HFFc6 (cell line): ENCODE results near the gene FAM174C. TPM values are rescaled to one million over a fixed set of nuclear protein-coding genes. Genes with fewer than 3 reads are reported as not detected.

Source experiments
- DNase-seq: peaks from one replicate; pipeline ENCODE4 v3.0.0-alpha.2; 2018
- H3K27ac Mint-ChIP-seq: 2 replicates; pipeline ENCODE4 v1.8.0; 2020; ENCODE audit warnings: mild to moderate bottlenecking, mixed read lengths
- H3K27me3 Mint-ChIP-seq: 2 replicates; pipeline ENCODE4 v1.8.0; 2021; ENCODE audit warnings: mild to moderate bottlenecking, moderate library complexity, mixed read lengths; ENCODE audit not compliant: insufficient read depth
- H3K36me3 Mint-ChIP-seq: 2 replicates; pipeline ENCODE4 v1.8.0; 2021; ENCODE audit warnings: low read depth, mixed read lengths
- H3K4me1 Mint-ChIP-seq: 2 replicates; pipeline ENCODE4 v1.8.0; 2020; ENCODE audit warnings: low read depth, mixed read lengths
- H3K4me3 Mint-ChIP-seq: 2 replicates; pipeline ENCODE4 v1.8.0; 2020; ENCODE audit warnings: mild to moderate bottlenecking, moderate library complexity, mixed read lengths
- H3K9me3 Mint-ChIP-seq: 2 replicates; pipeline ENCODE4 v1.8.0; 2020; ENCODE audit warnings: mild to moderate bottlenecking, mixed read lengths
- CTCF ChIP-seq: fragments of 200-600 bp; sonication (generic); IDR thresholded peaks from 2 replicates; pipeline ENCODE4 v1.5.0; 2021; ENCODE audit warnings: antibody characterized with exemption, mild to moderate bottlenecking
- long read RNA-seq: library from polyadenylated mRNA; unstranded; transcript quantifications from one replicate; pipeline ENCODE4 v2.0.0, GENCODE V29; 2019
- total RNA-seq, 6 experiments: library from RNA; stranded (reverse); fragmentation: NEBNext Ultra II Directional; extraction: Animal tissue kit (Norgen Biotek cat#: 25700); gene quantifications; 2 replicates in 1 of 6; 3 replicates in 5 of 6; pipeline ENCODE4 v1.2.3, GENCODE V29; 2021

The FAM174C gene
- 10 to 100 TPM; 54.2 to 77.6 (median 63.8) TPM for total RNA-seq
- long read RNA-seq, transcript C19orf24-202 (3 exons, 668 nt), result minor isoform, 8 of 107 reads
- long read RNA-seq, transcript C19orf24-201 (3 exons, 983 nt), result major isoform, 93 of 107 reads
- long read RNA-seq, partial matches to known transcripts, result 2 of 107 reads
- long read RNA-seq, other reads (novel, unspliced or antisense), result 1 of 107 reads

GRCh38 chr19:1275260-1275975 lies at the start of gene FAM174C:
FAM174C (plus strand) TSS chr19:1275530; CDS start chr19:1275550, 20 bp downstream.
- peak; percentile 20; the same call in 1 of the 2 replicates for TF ChIP-seq CTCF
- DNase-seq, result peak; percentile 96
- Mint-ChIP-seq H3K4me1 (peaks cover 48% of the 10 kb centered on the region), H3K9me3 (no peaks in the 10 kb centered on the region), H3K36me3 (peaks cover 44% of the 10 kb centered on the region), H3K27me3 (peaks cover 12% of the 10 kb centered on the region), H3K27ac (peak within 1 kb of the TSS; percentile 83), H3K4me3 (peak within 1 kb of the TSS; percentile 79)

DNA sequence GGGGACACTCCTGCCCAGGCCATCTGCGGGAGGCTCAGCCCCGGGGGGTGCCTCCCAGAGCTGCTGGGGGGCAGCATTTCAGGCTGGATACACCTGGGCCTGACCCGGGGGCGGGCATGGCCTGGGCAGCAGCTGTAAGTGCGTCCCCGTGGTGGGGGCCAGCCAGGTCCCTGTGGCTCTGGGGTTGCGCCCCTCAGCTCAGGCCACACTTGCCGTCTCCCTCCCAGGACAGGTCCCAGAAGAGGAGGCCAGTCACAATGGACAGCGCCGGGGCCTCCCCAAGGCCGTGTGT lies 49.2 kb upstream of the FAM174C start:
- Mint-ChIP-seq H3K4me3 (no peak overlapping the region), H3K36me3 (no peaks in the 10 kb centered on the region), H3K27me3 (peaks cover 3% of the 10 kb centered on the region), H3K4me1 (no peaks in the 10 kb centered on the region), H3K27ac (no peak overlapping the region), H3K9me3 (no peaks in the 10 kb centered on the region)
- no peak for TF ChIP-seq CTCF
- no peak for DNase-seq

DNA sequence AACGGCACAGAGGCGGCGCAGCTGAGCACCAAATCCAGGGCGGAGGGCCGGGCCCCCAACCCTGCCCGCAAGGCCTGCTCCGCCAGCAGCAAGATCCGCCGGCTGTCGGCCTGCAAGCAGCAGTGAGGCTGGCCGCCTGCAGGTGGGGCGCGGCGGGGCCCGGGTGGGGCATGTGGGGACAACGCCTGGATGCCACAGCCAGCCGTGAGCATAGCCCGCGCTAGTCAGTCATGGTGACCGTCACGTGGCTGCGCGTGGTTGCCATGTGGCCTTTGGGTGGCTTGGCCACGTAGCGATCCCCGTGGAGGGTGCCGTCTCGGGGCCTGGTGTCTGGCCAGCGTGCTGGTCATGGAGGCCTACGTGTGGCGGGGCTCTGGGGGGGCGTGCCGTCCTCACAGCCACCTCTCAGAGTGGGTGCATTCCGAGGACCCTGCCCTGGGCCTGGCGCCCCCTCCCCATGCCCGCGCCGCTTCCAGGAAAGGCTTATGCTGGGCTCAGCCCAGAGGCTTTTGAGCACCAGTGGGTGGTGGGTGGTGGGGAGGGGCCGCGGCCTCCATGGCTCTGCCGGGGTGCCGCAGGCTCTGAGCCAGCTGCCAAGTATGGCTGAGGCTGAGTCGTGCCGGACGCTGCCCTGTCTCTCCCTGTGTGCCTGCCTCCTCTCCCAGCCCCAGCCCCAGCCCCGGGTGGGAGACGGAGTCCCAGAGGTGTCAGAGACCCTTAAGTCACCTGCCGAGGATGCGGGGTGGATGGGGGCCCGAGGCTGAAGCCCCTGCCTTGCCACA lies 48.6 kb upstream of the FAM174C start:
- no peaks in the 10 kb centered on the region for H3K36me3 Mint-ChIP-seq
- H3K27me3 Mint-ChIP-seq, result peaks cover 3% of the 10 kb centered on the region
- no peak for TF ChIP-seq CTCF
- H3K27ac Mint-ChIP-seq, result no peak overlapping the region
- no peak for DNase-seq
- H3K9me3 Mint-ChIP-seq, result no peaks in the 10 kb centered on the region
- no peaks in the 10 kb centered on the region for H3K4me1 Mint-ChIP-seq
- no peak overlapping the region for H3K4me3 Mint-ChIP-seq

DNA sequence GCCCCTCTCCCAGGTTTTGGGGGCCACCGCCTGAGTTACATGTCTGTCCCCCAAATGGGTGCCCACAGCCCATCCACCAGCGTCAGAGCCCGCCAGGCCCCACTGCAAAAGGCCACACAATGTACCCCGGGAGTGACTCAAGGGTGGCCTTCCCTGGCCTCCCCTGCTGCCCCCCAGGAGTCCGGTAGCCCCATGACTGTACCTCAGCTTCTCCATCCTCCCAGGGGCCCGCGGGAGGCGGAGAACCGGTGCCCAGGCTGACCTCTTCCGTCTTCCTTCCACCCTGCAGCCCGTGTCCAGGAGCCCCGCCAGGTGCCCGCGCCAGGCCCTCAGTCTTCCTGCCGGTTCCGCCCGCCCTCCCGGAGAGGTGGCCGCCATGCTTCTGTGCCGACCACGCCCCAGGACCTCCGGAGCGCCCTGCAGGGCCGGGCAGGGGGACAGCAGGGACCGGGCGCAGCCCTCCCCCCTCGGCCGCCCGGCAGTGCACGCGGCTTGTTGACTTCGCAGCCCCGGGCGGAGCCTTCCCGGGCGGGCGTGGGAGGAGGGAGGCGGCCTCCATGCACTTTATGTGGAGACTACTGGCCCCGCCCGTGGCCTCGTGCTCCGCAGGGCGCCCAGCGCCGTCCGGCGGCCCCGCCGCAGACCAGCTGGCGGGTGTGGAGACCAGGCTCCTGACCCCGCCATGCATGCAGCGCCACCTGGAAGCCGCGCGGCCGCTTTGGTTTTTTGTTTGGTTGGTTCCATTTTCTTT lies 47.9 kb upstream of the FAM174C start:
- no peak overlapping the region for H3K27ac Mint-ChIP-seq
- H3K4me1 Mint-ChIP-seq, result peaks cover 4% of the 10 kb centered on the region; the same call in 1 of the 2 replicates
- DNase-seq, result no peak

More for the DNA sequence above, 47.9 kb upstream of the FAM174C start:
- TF ChIP-seq CTCF, result no peak
- peaks cover 3% of the 10 kb centered on the region for H3K27me3 Mint-ChIP-seq
- H3K36me3 Mint-ChIP-seq, result no peaks in the 10 kb centered on the region
- no peaks in the 10 kb centered on the region for H3K9me3 Mint-ChIP-seq
- no peak overlapping the region for H3K4me3 Mint-ChIP-seq
